K562 (cell line): ENCODE measurements around the gene ZNF107. TPM values are rescaled to one million over a fixed set of nuclear protein-coding genes. Genes with fewer than 3 reads are reported as not detected.

Experiments used
- BHLHE40 ChIP-seq: IDR thresholded peaks from 2 replicates; pipeline ENCODE4 v1.6.1; 2011; ENCODE audit warnings: low read length, improper control_type of control experiment
- CHD4 ChIP-seq: fragments of 200-600 bp; sonication (generic); IDR thresholded peaks from 3 replicates; pipeline ENCODE4 v1.6.1; 2012; ENCODE audit warnings: low read depth, mild to moderate bottlenecking, mixed read lengths, low read length, inconsistent platforms; ENCODE audit not compliant: insufficient read depth, insufficient replicate concordance, poor library complexity, severe bottlenecking
- E2F6 ChIP-seq, 2 experiments: IDR thresholded peaks; 2 replicates each; pipeline ENCODE4 v1.6.1; 2011; ENCODE audit warnings: borderline replicate concordance in 1 of 2, control low read depth in 1 of 2, low read depth in 1 of 2, low read length in 1 of 2, mild to moderate bottlenecking in 1 of 2, mixed read lengths in 1 of 2, moderate library complexity in 1 of 2; ENCODE audit not compliant: insufficient read depth in 1 of 2, insufficient read length in 1 of 2, poor library complexity in 1 of 2, severe bottlenecking in 1 of 2; ENCODE audit errors: extremely low read depth in 1 of 2
- ETS1 ChIP-seq: conservative IDR thresholded peaks from 2 replicates; pipeline ENCODE4 v1.6.1; 2011; ENCODE audit warnings: low read depth, mild to moderate bottlenecking, low read length; ENCODE audit not compliant: control insufficient read depth
- JUN ChIP-seq, 2 experiments: sonication (generic) in 1 of 2; formaldehyde crosslinking in 1 of 2; IDR thresholded peaks; 2 replicates each; pipeline versions ENCODE4 v1.6.1 to v1.8.0; 2012 to 2022; ENCODE audit warnings: borderline replicate concordance in 2 of 2, mild to moderate bottlenecking in 2 of 2, improper control_type of control experiment in 1 of 2, low read depth in 1 of 2, low read length in 1 of 2, missing genetic modification reagents in 1 of 2
- MAFF ChIP-seq: IDR thresholded peaks from 2 replicates; pipeline ENCODE4 v1.6.1; 2012; ENCODE audit warnings: low read length, improper control_type of control experiment
- NCOR1 ChIP-seq: fragments of 450-650 bp; IDR thresholded peaks from 2 replicates; pipeline ENCODE4 v1.6.1; 2016; ENCODE audit warnings: mild to moderate bottlenecking, moderate library complexity
- NEUROD1 ChIP-seq: fragments of 150-350 bp; IDR thresholded peaks from 2 replicates; pipeline ENCODE4 v1.6.1; 2014; ENCODE audit warnings: borderline replicate concordance, low read length, low read depth; ENCODE audit not compliant: partially characterized antibody
- NFE2L1 ChIP-seq: fragments of 450-650 bp; IDR thresholded peaks from 2 replicates; pipeline ENCODE4 v1.6.1; 2016; ENCODE audit warnings: missing genetic modification characterization, low read depth, mild to moderate bottlenecking, missing compliant biosample characterization, moderate library complexity, borderline replicate concordance
- PRPF4 ChIP-seq: fragments of 200-400 bp; formaldehyde crosslinking; IDR thresholded peaks from one replicate; pipeline ENCODE4 v1.6.1; 2017; ENCODE audit warnings: low read length, low read depth, mild to moderate bottlenecking; ENCODE audit not compliant: insufficient read depth, poor library complexity, severe bottlenecking
- RREB1 ChIP-seq: fragments of 250-450 bp; sonication (Bioruptor Pico); IDR thresholded peaks from 2 replicates; pipeline ENCODE4 v1.4.0; 2020
- SIN3A ChIP-seq, 2 experiments: fragments of 150-350 bp in 1 of 2; IDR thresholded peaks; 2 replicates each; pipeline ENCODE4 v1.6.1; 2011 to 2016; ENCODE audit warnings: borderline replicate concordance in 2 of 2, low read depth in 2 of 2, low read length in 2 of 2, mild to moderate bottlenecking in 2 of 2, moderate library complexity in 2 of 2; ENCODE audit not compliant: control insufficient read depth in 1 of 2
- SRF ChIP-seq, 2 experiments: fragments of 250-450, 450-650 bp in 1 of 2; sonication (Bioruptor Pico) in 1 of 2; sonication (generic) in 1 of 2; formaldehyde crosslinking; IDR thresholded peaks; 2 replicates each; pipeline versions ENCODE4 v1.5.0 to v1.5.1; 2020 to 2022; ENCODE audit warnings: mild to moderate bottlenecking in 1 of 2, missing genetic modification reagents in 1 of 2
- TFAM ChIP-seq: fragments of 250-450 bp; sonication (Bioruptor Pico); conservative IDR thresholded peaks from 2 replicates; pipeline ENCODE4 v1.5.0; 2021; ENCODE audit warnings: mild to moderate bottlenecking, moderate library complexity
- ZKSCAN8 ChIP-seq: fragments of 200-800 bp; sonication (Bioruptor generic); IDR thresholded peaks from 2 replicates; pipeline ENCODE4 v1.6.1; 2016; ENCODE audit warnings: missing genetic modification characterization, missing compliant biosample characterization
- ZNF121 ChIP-seq: sonication (generic); formaldehyde crosslinking; conservative IDR thresholded peaks from 2 replicates; pipeline ENCODE4 v1.8.0; 2022; ENCODE audit warnings: missing genetic modification reagents
- ZNF165 ChIP-seq: fragments of 250-450 bp; sonication (Bioruptor Pico); IDR thresholded peaks from 2 replicates; pipeline ENCODE4 v1.4.0; 2020; ENCODE audit warnings: borderline replicate concordance
- polyA plus RNA-seq, 8 experiments: library from polyadenylated mRNA; depleted of rRNA in 4 of 8; stranded (reverse) in 5 of 8; unstranded in 3 of 8; fragments of >200 nt; fragmentation: Nextera tagmentation in 2 of 8; fragmentation: Illumina TruSeq in 1 of 8; extraction: Ambion mirVana in 2 of 8; extraction: Trizol in 1 of 8; gene quantifications; 2 replicates each; pipeline versions ENCODE4 v1.2.1 to v1.2.3, GENCODE V29; 2011 to 2014; ENCODE audit warnings: inconsistent platforms in 1 of 8, missing spikeins in 1 of 8
- total RNA-seq, 7 experiments: library from RNA; depleted of rRNA in 6 of 7; stranded (reverse); fragments of >200 nt in 6 of 7; fragmentation: Illumina TruSeq in 2 of 7; extraction: Trizol in 2 of 7; gene quantifications; 2 replicates each; pipeline versions ENCODE4 v1.2.1 to v1.2.3, GENCODE V29; 2011 to 2021; ENCODE audit warnings: low replicate concordance in 1 of 7

The ZNF107 gene
- total and polyA plus RNA-seq, 9 of the 15 experiments (the other 6 are each of a cell fraction or from before 2014, with no cell fraction given), result 2.4 to 14.2 (median 7.9) TPM

GRCh38 chr7:64665980-64666662, at the start of gene ZNF107 (continued):
- peak; percentile 47 to 79 for TF ChIP-seq E2F6 (IDR thresholded peaks at IDR 0.05; ENCODE audit: borderline replicate concordance in 1 of 2, extremely low read depth in 1 of 2, insufficient read depth in 1 of 2, insufficient read length in 1 of 2, low read depth in 1 of 2, low read length in 1 of 2, poor library complexity in 1 of 2, severe bottlenecking in 1 of 2)
- no peak for TF ChIP-seq JUN (IDR thresholded peaks at IDR 0.05; ENCODE audit: borderline replicate concordance, low read depth, low read length)
- no peak for TF ChIP-seq JUN (CRISPR knock-in tag; IDR thresholded peaks at IDR 0.05; ENCODE audit: borderline replicate concordance)
- no peak for TF ChIP-seq MAFF
- no peak; the same call in 1 of the 2 replicates for TF ChIP-seq ETS1
- TF ChIP-seq TFAM, result no peak
- TF ChIP-seq ZNF121 (CRISPR knock-in tag), result no peak
- peak in 1 of 2 experiments; percentile 35; a peak in 1 of 4 replicates for TF ChIP-seq SRF (CRISPR knock-in tag; IDR thresholded peaks at IDR 0.05)
- TF ChIP-seq BHLHE40, result no peak
- no peak for TF ChIP-seq PRPF4
- TF ChIP-seq NFE2L1, result no peak
- TF ChIP-seq CHD4, result no peak
- TF ChIP-seq ZKSCAN8 (CRISPR knock-in tag), result no peak
- TF ChIP-seq NEUROD1, result peak; percentile 47
- TF ChIP-seq ZNF165 (CRISPR knock-in tag), result no peak
- no peak for TF ChIP-seq NCOR1
- TF ChIP-seq RREB1 (CRISPR knock-in tag), result no peak
- TF ChIP-seq SIN3A (IDR thresholded peaks at IDR 0.05; ENCODE audit: borderline replicate concordance in 2 of 2, control insufficient read depth in 1 of 2, low read depth in 2 of 2, low read length in 2 of 2), result peak; percentile 47 to 65; a peak in 2 of 4 replicates
